A673 (cell line): Measurements from ENCODE around the gene MAP3K8. TPM values are rescaled to one million over a fixed set of nuclear protein-coding genes. Genes with fewer than 3 reads are reported as not detected.

Experiments used
- BruUV-seq: library from RNA; stranded (reverse); fragments of 400-500 nt; replicated peaks from 2 replicates; lab custom pipeline; 2021; lab: Mats Ljungman, UMichigan
- CTCF ChIA-PET: fragments of 300-600 bp; sonication (Branson Sonifier 250); formaldehyde crosslinking; loops from one replicate; lab custom pipeline; 2022; ENCODE audit warnings: antibody characterized with exemption; lab: Charles Lee
- POLR2A ChIA-PET: fragments of 300-600 bp; sonication (Branson Sonifier 250); formaldehyde crosslinking; loops from one replicate; lab custom pipeline; 2022; ENCODE audit warnings: antibody characterized with exemption; ENCODE audit not compliant: low non-redundant PET; lab: Charles Lee
- DNase-seq: peaks from one replicate; pipeline ENCODE4 v3.0.0-alpha.2; 2015; ENCODE audit warnings: low spot score
- H3K27ac ChIP-seq: fragments of 200-600 bp; sonication (generic); 2 replicates; pipeline ENCODE4 v1.5.1; 2016; ENCODE audit warnings: mixed run types, low read depth, mild to moderate bottlenecking, mixed read lengths, antibody characterized with exemption, low read length; ENCODE audit not compliant: poor library complexity, severe bottlenecking
- H3K27me3 ChIP-seq: fragments of 200-600 bp; sonication (generic); replicated peaks from 2 replicates; pipeline ENCODE4 v1.6.1; 2017; ENCODE audit warnings: mixed run types, low read depth, mild to moderate bottlenecking, mixed read lengths, antibody characterized with exemption, low read length; ENCODE audit not compliant: insufficient read depth, poor library complexity
- H3K36me3 ChIP-seq: fragments of 200-600 bp; sonication (generic); 2 replicates; pipeline ENCODE4 v1.6.1; 2016; ENCODE audit warnings: mixed run types, mild to moderate bottlenecking, mixed read lengths, antibody characterized with exemption, low read length; ENCODE audit not compliant: insufficient read depth, poor library complexity, severe bottlenecking
- H3K4me1 ChIP-seq: fragments of 200-600 bp; sonication (generic); 2 replicates; pipeline ENCODE4 v1.6.1; 2017; ENCODE audit warnings: mixed run types, mild to moderate bottlenecking, mixed read lengths, antibody characterized with exemption, low read length; ENCODE audit not compliant: insufficient read depth, poor library complexity, severe bottlenecking
- H3K4me3 ChIP-seq: fragments of 200-600 bp; sonication (generic); 2 replicates; pipeline ENCODE4 v1.5.1; 2016; ENCODE audit warnings: low read depth, mixed run types, mild to moderate bottlenecking, mixed read lengths, low read length; ENCODE audit not compliant: poor library complexity, severe bottlenecking
- H3K9me3 ChIP-seq: fragments of 200-600 bp; sonication (generic); 2 replicates; pipeline ENCODE4 v1.6.1; 2016; ENCODE audit warnings: mixed run types, low read depth, mild to moderate bottlenecking, mixed read lengths, antibody characterized with exemption, low read length; ENCODE audit not compliant: poor library complexity, severe bottlenecking
- CTCF ChIP-seq: fragments of 300-800, 200-600 bp; sonication (generic); conservative IDR thresholded peaks from 2 replicates; pipeline ENCODE4 v1.5.1; 2017; ENCODE audit warnings: low read depth, mild to moderate bottlenecking, antibody characterized with exemption, low read length, moderate library complexity, mixed read lengths
- EZH2 ChIP-seq: fragments of 200-600 bp; sonication (generic); IDR thresholded peaks from 2 replicates; pipeline ENCODE4 v1.6.1; 2017; ENCODE audit warnings: borderline replicate concordance, low read depth, mild to moderate bottlenecking, mixed read lengths, antibody characterized with exemption, low read length; ENCODE audit not compliant: poor library complexity, severe bottlenecking
- intact Hi-C: fragments of 100-400 bp; cut with micrococcal nuclease; formaldehyde crosslinking; loops from one replicate; pipeline ENCODE4 v1.10.0; 2022; ENCODE audit not compliant: unreplicated experiment
- total RNA-seq: library from RNA; stranded (reverse); gene quantifications from 2 replicates; pipeline ENCODE4 v1.2.3, GENCODE V29; 2021

The MAP3K8 gene
- total RNA-seq, 1 experiment from 2014 or later, result 4.5 TPM

- Histone ChIP-seq H3K27me3 (no peaks in the 10 kb centered on the region), H3K4me3 (no peak overlapping the region), H3K9me3 (no peaks in the 10 kb centered on the region), H3K4me1 (no peaks in the 10 kb centered on the region), H3K36me3 (peaks cover 2% of the 10 kb centered on the region), H3K27ac (no peak overlapping the region)
- BruUV-seq, result no TSS peak
- CTCF ChIA-PET, result no interaction called here
- POLR2A ChIA-PET, result no interaction called here
- TF ChIP-seq CTCF, result no peak
- TF ChIP-seq EZH2, result no peak
- DNase-seq, result no peak
- intact Hi-C loops, result no loop called here
Observed at GRCh38 chr10:30456266-30456665, 22.3 kb downstream of the MAP3K8 start.

DNA sequence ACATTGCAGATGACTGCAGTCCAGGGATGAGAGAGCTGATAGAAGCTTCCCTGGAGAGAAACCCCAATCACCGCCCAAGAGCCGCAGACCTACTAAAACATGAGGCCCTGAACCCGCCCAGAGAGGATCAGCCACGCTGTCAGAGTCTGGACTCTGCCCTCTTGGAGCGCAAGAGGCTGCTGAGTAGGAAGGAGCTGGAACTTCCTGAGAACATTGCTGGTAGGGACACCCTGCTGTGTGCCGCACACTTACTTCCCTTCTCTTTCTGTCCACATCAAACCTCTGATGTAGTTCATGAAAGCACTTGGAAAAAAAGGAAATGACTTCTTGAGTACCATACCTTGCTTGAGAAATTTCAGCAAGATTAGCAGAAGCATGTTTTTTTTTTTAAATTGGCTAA lies 25.3 kb downstream of the MAP3K8 start:
- no peaks in the 10 kb centered on the region for H3K4me1 ChIP-seq
- no peaks in the 10 kb centered on the region for H3K9me3 ChIP-seq
- H3K36me3 ChIP-seq, result peaks cover 8% of the 10 kb centered on the region
- CTCF ChIA-PET, result no interaction called here
- no TSS peak for BruUV-seq
- no peaks in the 10 kb centered on the region for H3K27me3 ChIP-seq
- no peak overlapping the region for H3K27ac ChIP-seq
- TF ChIP-seq CTCF, result no peak
- TF ChIP-seq EZH2, result no peak
- H3K4me3 ChIP-seq, result no peak overlapping the region
- POLR2A ChIA-PET, result interaction anchor here (1.1 kb wide), 1 partner anchor 77 kb away, joined by 8 read pairs; no protein-coding TSS in a partner anchor
- DNase-seq, result peak; percentile 35
- intact Hi-C loops, result no loop called here

GRCh38 chr10:30460121-30460520 lies 26.1 kb downstream of the MAP3K8 start:
- ChIA-PET CTCF (no interaction called here), POLR2A (no interaction called here)
- no peaks in the 10 kb centered on the region for H3K9me3 ChIP-seq
- DNase-seq, result no peak
- H3K4me1 ChIP-seq, result no peaks in the 10 kb centered on the region
- TF ChIP-seq EZH2, result no peak
- TF ChIP-seq CTCF, result no peak
- no peaks in the 10 kb centered on the region for H3K27me3 ChIP-seq
- no TSS peak for BruUV-seq
- intact Hi-C loops, result no loop called here
- no peak overlapping the region for H3K27ac ChIP-seq
- no peak overlapping the region for H3K4me3 ChIP-seq
- H3K36me3 ChIP-seq, result peaks cover 8% of the 10 kb centered on the region
